Measurements from ENCODE around the gene SH3TC1. TPM values are rescaled to one million over a fixed set of nuclear protein-coding genes. Genes with fewer than 3 reads are reported as not detected.

SH3TC1 gene
- total RNA-seq, 2 experiments from 2014 or later = 16.2 to 17.5 TPM

GRCh38 chr4:8285143-8285975 lies 86.3 kb downstream of the SH3TC1 start:
- Mint-ChIP-seq H3K9me3 (no peaks in the 10 kb centered on the region), H3K4me3 (no peak overlapping the region), H3K36me3 (ENCODE audit: low read depth) (no peaks in the 10 kb centered on the region), H3K27me3 (no peaks in the 10 kb centered on the region), H3K4me1 (ENCODE audit: low read depth) (no peaks in the 10 kb centered on the region), H3K27ac (no peak overlapping the region)
- ATAC-seq = no peak
- intact Hi-C loops (cut with micrococcal nuclease) = no loop called here
- ChIA-PET POLR2A (no interaction called here), CTCF (no interaction called here)
- TF ChIP-seq CTCF (IDR thresholded peaks at IDR 0.05) = no peak
- DNase-seq = no peak

- Mint-ChIP-seq H3K4me3 (no peak overlapping the region), H3K27ac (no peak overlapping the region), H3K27me3 (no peaks in the 10 kb centered on the region), H3K9me3 (no peaks in the 10 kb centered on the region), H3K36me3 (ENCODE audit: low read depth) (no peaks in the 10 kb centered on the region), H3K4me1 (ENCODE audit: low read depth) (no peaks in the 10 kb centered on the region)
- intact Hi-C loops (cut with micrococcal nuclease) = no loop called here
- ChIA-PET POLR2A (no interaction called here), CTCF (no interaction called here)
- ATAC-seq = no peak
- no peak for DNase-seq
- TF ChIP-seq CTCF (IDR thresholded peaks at IDR 0.05) = no peak
Measured at GRCh38 chr4:8285976-8286718, 87.1 kb downstream of the SH3TC1 start.

- CTCF ChIA-PET = no interaction called here
Measured at GRCh38 chr4:8286719-8287342, 87.7 kb downstream of the SH3TC1 start.

GRCh38 chr4:8287343-8288280 lies 88.5 kb downstream of the SH3TC1 start:
- no peaks in the 10 kb centered on the region for H3K27me3 Mint-ChIP-seq
- no peak overlapping the region for H3K27ac Mint-ChIP-seq
- H3K4me1 Mint-ChIP-seq (ENCODE audit: low read depth) = no peaks in the 10 kb centered on the region
- no peak for TF ChIP-seq CTCF (IDR thresholded peaks at IDR 0.05)
- CTCF ChIA-PET = no interaction called here
- H3K4me3 Mint-ChIP-seq = no peak overlapping the region
- no peak for DNase-seq
- no peaks in the 10 kb centered on the region for H3K9me3 Mint-ChIP-seq
- POLR2A ChIA-PET = no interaction called here
- no peak for ATAC-seq
- H3K36me3 Mint-ChIP-seq (ENCODE audit: low read depth) = no peaks in the 10 kb centered on the region
- intact Hi-C loops (cut with micrococcal nuclease) = no loop called here

More at GRCh38 chr4:8286719-8287342, 87.7 kb downstream of the SH3TC1 start:
- H3K27me3 Mint-ChIP-seq = no peaks in the 10 kb centered on the region
- no peak for TF ChIP-seq CTCF (IDR thresholded peaks at IDR 0.05)
- no peak for DNase-seq
- H3K36me3 Mint-ChIP-seq (ENCODE audit: low read depth) = no peaks in the 10 kb centered on the region
- POLR2A ChIA-PET = no interaction called here
- no peak overlapping the region for H3K4me3 Mint-ChIP-seq
- intact Hi-C loops (cut with micrococcal nuclease) = no loop called here
- H3K4me1 Mint-ChIP-seq (ENCODE audit: low read depth) = no peaks in the 10 kb centered on the region
- H3K9me3 Mint-ChIP-seq = no peaks in the 10 kb centered on the region
- ATAC-seq = no peak
- H3K27ac Mint-ChIP-seq = no peak overlapping the region
